SK-N-MC (cell line): ENCODE data around the gene CAMTA1.

Experiments
- DNase-seq: peaks from one replicate; pipeline ENCODE4 v3.0.0-alpha.2; 2011; ENCODE audit warnings: low read depth, low spot score
- H3K27ac ChIP-seq: fragments of 200-600 bp; sonication (generic); 2 replicates; pipeline ENCODE4 v1.5.1; 2016; ENCODE audit warnings: mixed run types
- H3K36me3 ChIP-seq: fragments of 200-600 bp; sonication (generic); 2 replicates; pipeline ENCODE4 v1.6.1; 2017; ENCODE audit warnings: antibody characterized with exemption, low read length, mixed read lengths; ENCODE audit not compliant: insufficient read depth
- H3K4me3 ChIP-seq: fragments of 200-600 bp; sonication (generic); 2 replicates; pipeline ENCODE4 v1.5.1; 2016
- H3K9ac ChIP-seq: fragments of 200-600 bp; sonication (generic); 2 replicates; pipeline ENCODE4 v1.8.0; 2017; ENCODE audit warnings: mixed run types, mixed read lengths; ENCODE audit not compliant: insufficient read length
- H3K9me3 ChIP-seq: fragments of 200-600 bp; sonication (generic); 2 replicates; pipeline ENCODE4 v1.6.1; 2017; ENCODE audit warnings: low read depth, mild to moderate bottlenecking, antibody characterized with exemption, low read length, moderate library complexity, mixed read lengths
- EZH2 ChIP-seq: fragments of 200-600 bp; sonication (generic); IDR thresholded peaks from one replicate; pipeline ENCODE4 v1.6.1; 2017; ENCODE audit warnings: antibody characterized with exemption
- FOXP2 ChIP-seq: optimal IDR thresholded peaks from 2 replicates; pipeline ENCODE3; 2011; ENCODE audit warnings: mild to moderate bottlenecking, moderate library complexity; ENCODE audit not compliant: insufficient read depth; ENCODE audit errors: extremely low read length, control extremely low read depth
- POLR2AphosphoS5 ChIP-seq: IDR thresholded peaks from 2 replicates; pipeline ENCODE4 v1.6.1; 2012; ENCODE audit warnings: mild to moderate bottlenecking, low read depth, low read length, borderline replicate concordance

CAMTA1 gene

GRCh38 chr1:7076117-7076516 is 290.9 kb downstream of the CAMTA1 start:
- H3K27ac ChIP-seq: no peak overlapping the region
- TF ChIP-seq EZH2 (no peak), POLR2AphosphoS5 (no peak), FOXP2 (no peak)
- DNase-seq: no peak
- H3K9ac ChIP-seq: no peak overlapping the region
- H3K4me3 ChIP-seq: no peak overlapping the region
- peaks cover 4% of the 10 kb centered on the region; the same call in 1 of the 2 replicates for H3K9me3 ChIP-seq
- no peaks in the 10 kb centered on the region for H3K36me3 ChIP-seq

- Histone ChIP-seq H3K4me3 (no peak overlapping the region), H3K27ac (no peak overlapping the region), H3K9ac (no peak overlapping the region), H3K36me3 (no peaks in the 10 kb centered on the region), H3K9me3 (peaks cover 4% of the 10 kb centered on the region; the same call in 1 of the 2 replicates)
- TF ChIP-seq FOXP2: no peak
- no peak for TF ChIP-seq POLR2AphosphoS5
- no peak for TF ChIP-seq EZH2
- no peak for DNase-seq
Measured at GRCh38 chr1:7076572-7076971, 291.3 kb downstream of the CAMTA1 start.

GRCh38 chr1:7077136-7077535 is 291.9 kb downstream of the CAMTA1 start:
- Histone ChIP-seq H3K9ac (no peak overlapping the region), H3K4me3 (no peak overlapping the region), H3K27ac (no peak overlapping the region), H3K36me3 (no peaks in the 10 kb centered on the region), H3K9me3 (peaks cover 4% of the 10 kb centered on the region; the same call in 1 of the 2 replicates)
- no peak for DNase-seq
- TF ChIP-seq FOXP2 (no peak), POLR2AphosphoS5 (no peak), EZH2 (no peak)

GRCh38 chr1:7077970-7078369 is 292.7 kb downstream of the CAMTA1 start:
- DNase-seq: no peak
- TF ChIP-seq FOXP2 (no peak), POLR2AphosphoS5 (no peak), EZH2 (no peak)
- Histone ChIP-seq H3K27ac (no peak overlapping the region), H3K9ac (no peak overlapping the region), H3K9me3 (peaks cover 4% of the 10 kb centered on the region; the same call in 1 of the 2 replicates), H3K36me3 (no peaks in the 10 kb centered on the region), H3K4me3 (no peak overlapping the region)

GRCh38 chr1:7079637-7080036 is 294.4 kb downstream of the CAMTA1 start:
- no peak overlapping the region for H3K4me3 ChIP-seq
- peaks cover 4% of the 10 kb centered on the region; the same call in 1 of the 2 replicates for H3K9me3 ChIP-seq
- TF ChIP-seq EZH2 (no peak), FOXP2 (no peak), POLR2AphosphoS5 (no peak)
- DNase-seq: no peak
- H3K9ac ChIP-seq: no peak overlapping the region
- H3K27ac ChIP-seq: no peak overlapping the region
- no peaks in the 10 kb centered on the region for H3K36me3 ChIP-seq

- TF ChIP-seq FOXP2: no peak
- TF ChIP-seq POLR2AphosphoS5: no peak
- TF ChIP-seq EZH2: no peak
- Histone ChIP-seq H3K9ac (no peak overlapping the region), H3K36me3 (no peaks in the 10 kb centered on the region), H3K9me3 (peaks cover 4% of the 10 kb centered on the region; the same call in 1 of the 2 replicates), H3K4me3 (no peak overlapping the region), H3K27ac (no peak overlapping the region)
- no peak for DNase-seq
Measured at GRCh38 chr1:7084232-7084894, 299.1 kb downstream of the CAMTA1 start.

GRCh38 chr1:7085521-7085920 is 300.3 kb downstream of the CAMTA1 start:
- H3K9me3 ChIP-seq: no peaks in the 10 kb centered on the region
- H3K9ac ChIP-seq: no peak overlapping the region
- no peak for TF ChIP-seq FOXP2
- no peak for TF ChIP-seq POLR2AphosphoS5
- no peak for TF ChIP-seq EZH2
- no peak overlapping the region for H3K4me3 ChIP-seq
- no peak for DNase-seq
- no peaks in the 10 kb centered on the region for H3K36me3 ChIP-seq
- no peak overlapping the region for H3K27ac ChIP-seq

GRCh38 chr1:7086106-7086505 is 300.9 kb downstream of the CAMTA1 start:
- no peak for DNase-seq
- Histone ChIP-seq H3K9me3 (no peaks in the 10 kb centered on the region), H3K4me3 (no peak overlapping the region), H3K9ac (no peak overlapping the region), H3K36me3 (no peaks in the 10 kb centered on the region), H3K27ac (no peak overlapping the region)
- no peak for TF ChIP-seq POLR2AphosphoS5
- no peak for TF ChIP-seq EZH2
- no peak for TF ChIP-seq FOXP2

- Histone ChIP-seq H3K27ac (no peak overlapping the region), H3K9ac (no peak overlapping the region), H3K36me3 (no peaks in the 10 kb centered on the region), H3K9me3 (no peaks in the 10 kb centered on the region), H3K4me3 (no peak overlapping the region)
- TF ChIP-seq FOXP2: no peak
- no peak for TF ChIP-seq EZH2
- no peak for TF ChIP-seq POLR2AphosphoS5
- DNase-seq: no peak
Measured at GRCh38 chr1:7087888-7088287, 302.6 kb downstream of the CAMTA1 start.
